ENCODE measurements around the gene LAMA2. TPM values are rescaled to one million over a fixed set of nuclear protein-coding genes. Genes with fewer than 3 reads are reported as not detected.
A peak's percentile ranks its signal among the peaks of the same experiment; 100 is the strongest.

LAMA2 gene
- total RNA-seq, 1 experiment from 2014 or later: 8.2 TPM

DNA sequence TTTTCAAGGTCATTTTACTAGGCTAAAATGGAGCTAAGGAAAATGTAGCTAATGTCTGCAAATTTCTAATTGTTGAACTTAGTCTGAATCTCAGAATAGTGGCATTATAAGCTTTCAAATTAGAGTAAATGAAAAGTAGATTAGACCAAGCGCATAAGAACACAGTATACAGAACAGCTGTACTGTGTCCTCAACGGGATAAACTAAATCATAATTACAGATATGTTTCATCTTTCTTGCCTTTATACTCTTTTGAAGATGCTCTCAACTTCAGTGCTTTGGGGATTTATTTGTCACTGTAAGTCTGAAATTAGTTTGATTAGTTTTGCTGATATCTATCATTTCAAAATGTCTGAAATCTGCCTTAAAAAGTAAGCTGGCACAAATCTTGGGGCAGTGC is 305.4 kb downstream of the LAMA2 start:
- H3K27me3 ChIP-seq (ENCODE audit: insufficient read depth, low read length): no peaks in the 10 kb centered on the region
- CTCF ChIA-PET: no interaction called here
- ATAC-seq: no peak

More for the DNA sequence above, 305.4 kb downstream of the LAMA2 start:
- DNase-seq (ENCODE audit: low read depth, low spot score): no peak
- no peaks in the 10 kb centered on the region for H4K20me1 ChIP-seq (ENCODE audit: insufficient read depth)
- no peak overlapping the region for H3K27ac ChIP-seq (ENCODE audit: low read depth, low read length)
- no peak overlapping the region for H3K4me3 ChIP-seq (replicated peaks in 1 of 2; ENCODE audit: low read depth in 1 of 2, low read length in 2 of 2)
- H3K4me2 ChIP-seq (ENCODE audit: low read length): no peak overlapping the region
- H2AFZ ChIP-seq (ENCODE audit: low read depth, low read length, poor library complexity, severe bottlenecking): peak overlapping the region; percentile 45
- no TSS peak for BruUV-seq (replicated peaks)
- no peaks in the 10 kb centered on the region for H3K79me2 ChIP-seq (ENCODE audit: insufficient read depth, low read length)
- no peak overlapping the region for H3K9ac ChIP-seq (ENCODE audit: low read length)
- POLR2A ChIA-PET: no interaction called here
- H3K9me2 ChIP-seq (ENCODE audit: insufficient read depth): no peaks in the 10 kb centered on the region
- peaks cover 40 to 46% of the 10 kb centered on the region in 2 experiments for H3K4me1 ChIP-seq (ENCODE audit: control insufficient read depth in 1 of 2, insufficient read depth in 2 of 2, low read length in 2 of 2)
- no peaks in the 10 kb centered on the region for H3K9me3 ChIP-seq (ENCODE audit: control insufficient read depth in 1 of 2, insufficient read depth in 1 of 2, low read depth in 1 of 2, low read length in 2 of 2)
- H3K36me3 ChIP-seq (ENCODE audit: control insufficient read depth in 1 of 2, insufficient read depth in 2 of 2, low read length in 2 of 2): no peaks in the 10 kb centered on the region
- RAD21 ChIA-PET (ENCODE audit: low non-redundant PET in 1 of 2, low total read pairs in 2 of 2, uncharacterized antibody in 2 of 2, unreplicated experiment in 2 of 2): no interaction called here
- TF ChIP-seq SIN3A (IDR thresholded peaks at IDR 0.05; ENCODE audit: low read depth) (no peak), ZNF274 (IDR thresholded peaks at IDR 0.05; ENCODE audit: low read depth, low read length) (no peak), EGR1 (IDR thresholded peaks at IDR 0.05; ENCODE audit: low read depth) (no peak), TCF7L2 (IDR thresholded peaks at IDR 0.05; ENCODE audit: borderline replicate concordance, extremely low read depth, insufficient read depth, insufficient read length) (no peak), POLR2AphosphoS5 (IDR thresholded peaks at IDR 0.05; ENCODE audit: low read depth, low read length) (no peak), JUND (IDR thresholded peaks at IDR 0.05) (no peak), CEBPB (IDR thresholded peaks at IDR 0.05; ENCODE audit: low read depth) (no peak), RAD21 (IDR thresholded peaks at IDR 0.05; ENCODE audit: low read depth) (no peak), ZFX (IDR thresholded peaks at IDR 0.05) (no peak), YY1 (IDR thresholded peaks at IDR 0.05; ENCODE audit: extremely low read depth, insufficient replicate concordance, low read depth, low read length) (no peak), CBX3 (IDR thresholded peaks at IDR 0.05; ENCODE audit: low read depth) (no peak), FOSL1 (IDR thresholded peaks at IDR 0.05; ENCODE audit: low read depth) (no peak), EZH2 (IDR thresholded peaks at IDR 0.05) (no peak), EZH2phosphoT487 (IDR thresholded peaks at IDR 0.05; ENCODE audit: borderline replicate concordance) (no peak), POLR2A (IDR thresholded peaks at IDR 0.05; ENCODE audit: borderline replicate concordance, extremely low read depth, insufficient read depth, insufficient read length) (no peak), ZBTB33 (IDR thresholded peaks at IDR 0.05; ENCODE audit: extremely low read depth, insufficient replicate concordance, low read length) (no peak)
- TF ChIP-seq, protein P1, sequence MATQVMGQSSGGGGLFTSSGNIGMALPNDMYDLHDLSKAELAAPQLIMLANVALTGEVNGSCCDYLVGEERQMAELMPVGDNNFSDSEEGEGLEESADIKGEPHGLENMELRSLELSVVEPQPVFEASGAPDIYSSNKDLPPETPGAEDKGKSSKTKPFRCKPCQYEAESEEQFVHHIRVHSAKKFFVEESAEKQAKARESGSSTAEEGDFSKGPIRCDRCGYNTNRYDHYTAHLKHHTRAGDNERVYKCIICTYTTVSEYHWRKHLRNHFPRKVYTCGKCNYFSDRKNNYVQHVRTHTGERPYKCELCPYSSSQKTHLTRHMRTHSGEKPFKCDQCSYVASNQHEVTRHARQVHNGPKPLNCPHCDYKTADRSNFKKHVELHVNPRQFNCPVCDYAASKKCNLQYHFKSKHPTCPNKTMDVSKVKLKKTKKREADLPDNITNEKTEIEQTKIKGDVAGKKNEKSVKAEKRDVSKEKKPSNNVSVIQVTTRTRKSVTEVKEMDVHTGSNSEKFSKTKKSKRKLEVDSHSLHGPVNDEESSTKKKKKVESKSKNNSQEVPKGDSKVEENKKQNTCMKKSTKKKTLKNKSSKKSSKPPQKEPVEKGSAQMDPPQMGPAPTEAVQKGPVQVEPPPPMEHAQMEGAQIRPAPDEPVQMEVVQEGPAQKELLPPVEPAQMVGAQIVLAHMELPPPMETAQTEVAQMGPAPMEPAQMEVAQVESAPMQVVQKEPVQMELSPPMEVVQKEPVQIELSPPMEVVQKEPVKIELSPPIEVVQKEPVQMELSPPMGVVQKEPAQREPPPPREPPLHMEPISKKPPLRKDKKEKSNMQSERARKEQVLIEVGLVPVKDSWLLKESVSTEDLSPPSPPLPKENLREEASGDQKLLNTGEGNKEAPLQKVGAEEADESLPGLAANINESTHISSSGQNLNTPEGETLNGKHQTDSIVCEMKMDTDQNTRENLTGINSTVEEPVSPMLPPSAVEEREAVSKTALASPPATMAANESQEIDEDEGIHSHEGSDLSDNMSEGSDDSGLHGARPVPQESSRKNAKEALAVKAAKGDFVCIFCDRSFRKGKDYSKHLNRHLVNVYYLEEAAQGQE (IDR thresholded peaks at IDR 0.05; ENCODE audit: low read depth): no peak
- intact Hi-C loops (cut with micrococcal nuclease): no loop called here
